ENCODE measurements around the gene RRM2.

GRCh38 chr2:10101491-10101890, 21.0 kb upstream of the RRM2 start:
- no peak for TF ChIP-seq USF1 (CRISPR knock-in tag; IDR thresholded peaks at IDR 0.05)
- TF ChIP-seq JUN (CRISPR knock-in tag; IDR thresholded peaks at IDR 0.05), result no peak
- TF ChIP-seq ZNF219 (CRISPR knock-in tag; IDR thresholded peaks at IDR 0.05; ENCODE audit: borderline replicate concordance), result no peak
- no peak for TF ChIP-seq ATF3 (CRISPR knock-in tag; conservative IDR thresholded peaks at IDR 0.05)
- TF ChIP-seq ATF2 (CRISPR knock-in tag; IDR thresholded peaks at IDR 0.05; ENCODE audit: borderline replicate concordance, low read depth), result no peak

Measured in WTC11 (cell line).